ENCODE results near the gene PEX16. TPM values are rescaled to one million over a fixed set of nuclear protein-coding genes. Genes with fewer than 3 reads are reported as not detected.

PEX16 gene
- total RNA-seq, 1 experiment from 2014 or later, result 33.2 TPM

DNA sequence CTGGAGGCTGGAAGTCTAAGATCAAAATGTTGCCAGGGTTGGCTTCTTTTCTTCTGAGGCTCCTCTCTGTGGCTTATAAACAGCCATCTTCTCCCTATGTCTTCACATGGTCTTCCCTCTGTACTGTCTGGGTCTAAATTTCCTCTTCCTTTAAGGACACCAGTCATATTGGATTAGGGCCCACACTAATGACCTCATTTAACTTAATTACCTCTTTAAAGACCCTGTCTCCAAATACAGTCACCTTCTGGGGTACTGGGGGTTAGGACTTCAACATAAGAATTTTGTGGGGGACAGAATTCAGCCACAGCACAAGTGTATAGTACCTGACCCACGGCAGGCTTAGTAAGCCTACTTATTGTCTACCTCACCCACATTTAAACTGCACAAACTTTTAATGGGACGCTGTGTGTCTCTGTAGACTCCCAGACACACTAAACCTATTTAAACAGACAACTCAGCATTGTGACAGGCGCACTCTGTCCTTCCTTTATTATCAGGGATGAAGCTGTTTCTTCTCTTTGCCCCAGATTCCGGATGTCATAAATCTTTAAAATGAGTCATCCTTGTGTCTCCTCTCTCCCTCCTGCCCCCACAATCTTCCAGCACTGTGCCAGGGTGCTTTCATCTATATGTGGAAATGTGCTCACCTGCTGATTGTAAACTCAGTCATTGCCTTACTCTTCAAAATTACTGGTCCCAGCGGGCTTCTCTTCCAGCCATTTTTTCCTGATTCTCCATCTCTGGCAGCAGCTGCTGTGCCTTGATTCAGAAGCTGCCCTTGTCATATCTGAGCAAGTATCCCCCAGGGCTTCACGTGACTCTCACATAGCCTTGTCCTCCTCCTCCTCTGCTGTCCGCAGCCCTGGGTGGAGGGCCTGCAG, 37.6 kb downstream of the PEX16 start:
- H3K9me2 ChIP-seq (ENCODE audit: insufficient read depth), result no peaks in the 10 kb centered on the region
- peaks cover 5 to 8% of the 10 kb centered on the region in 2 experiments; a peak in 2 of 4 replicates for H3K36me3 ChIP-seq (ENCODE audit: control insufficient read depth in 1 of 2, insufficient read depth in 2 of 2, low read length in 2 of 2)
- ATAC-seq (peak; percentile 74), DNase-seq (ENCODE audit: low read depth, low spot score) (no peak)
- CTCF ChIA-PET, result interaction anchor here (1.5 kb wide), 1 partner anchor 126 kb away, joined by 5 read pairs; no protein-coding TSS in a partner anchor
- H3K9me3 ChIP-seq (ENCODE audit: control insufficient read depth in 1 of 2, insufficient read depth in 1 of 2, low read depth in 1 of 2, low read length in 2 of 2), result no peaks in the 10 kb centered on the region
- H3K4me1 ChIP-seq (ENCODE audit: control insufficient read depth in 1 of 2, insufficient read depth in 2 of 2, low read length in 2 of 2), result peaks cover 25 to 31% of the 10 kb centered on the region in 2 experiments
- no peak overlapping the region for H3K4me3 ChIP-seq (replicated peaks in 1 of 2; ENCODE audit: low read depth in 1 of 2, low read length in 2 of 2)
- no TSS peak for BruUV-seq (replicated peaks)
- peak overlapping the region; percentile 33 for H3K4me2 ChIP-seq (ENCODE audit: low read length)
- POLR2A ChIA-PET, result no interaction called here
- H4K20me1 ChIP-seq (ENCODE audit: insufficient read depth), result no peaks in the 10 kb centered on the region
- no peak overlapping the region for H2AFZ ChIP-seq (ENCODE audit: low read depth, low read length, poor library complexity, severe bottlenecking)
- intact Hi-C loops (cut with micrococcal nuclease), result no loop called here
- TF ChIP-seq POLR2A (IDR thresholded peaks at IDR 0.05; ENCODE audit: borderline replicate concordance, extremely low read depth, insufficient read depth, insufficient read length), result no peak
- TF ChIP-seq FOSL1 (IDR thresholded peaks at IDR 0.05; ENCODE audit: low read depth), result peak; percentile 62
- no peak for TF ChIP-seq POLR2AphosphoS5 (IDR thresholded peaks at IDR 0.05; ENCODE audit: low read depth, low read length)
- peak; percentile 56 for TF ChIP-seq JUND (IDR thresholded peaks at IDR 0.05)
- 0 out of 2 replicates have a peak, but pooled peaks have one; percentile 44 for TF ChIP-seq EGR1 (IDR thresholded peaks at IDR 0.05; ENCODE audit: low read depth)
- TF ChIP-seq CBX3 (IDR thresholded peaks at IDR 0.05; ENCODE audit: low read depth), result no peak
- TF ChIP-seq REST (IDR thresholded peaks at IDR 0.05; ENCODE audit: low read depth), result no peak
- no peak overlapping the region for H3K9ac ChIP-seq (ENCODE audit: low read length)
- H3K79me2 ChIP-seq (ENCODE audit: insufficient read depth, low read length), result no peaks in the 10 kb centered on the region
- no peaks in the 10 kb centered on the region for H3K27me3 ChIP-seq (ENCODE audit: insufficient read depth, low read length)
- H3K27ac ChIP-seq (ENCODE audit: low read depth, low read length), result peak overlapping the region; percentile 6; the same call in 1 of the 2 replicates
- RAD21 ChIA-PET (ENCODE audit: low non-redundant PET in 1 of 2, low total read pairs in 2 of 2, uncharacterized antibody in 2 of 2, unreplicated experiment in 2 of 2), result no interaction called here
